ENCODE data around the gene DNM1.

DNM1 gene

GRCh38 chr9:128231638-128232527 is 28.7 kb downstream of the DNM1 start:
- no peak for TF ChIP-seq CTCF (IDR thresholded peaks at IDR 0.05; ENCODE audit: low read depth, low read length)
- no peak for DNase-seq (ENCODE audit: extremely low read depth, low read depth)

- no peak for DNase-seq (ENCODE audit: extremely low read depth, low read depth)
- no peak for TF ChIP-seq CTCF (IDR thresholded peaks at IDR 0.05; ENCODE audit: low read depth, low read length)
These were observed 29.6 kb downstream of the DNM1 start for GRCh38 chr9:128232528-128233428.

GRCh38 chr9:128233817-128234406 is 30.7 kb downstream of the DNM1 start:
- DNase-seq (ENCODE audit: extremely low read depth, low read depth): no peak
- no peak for TF ChIP-seq CTCF (IDR thresholded peaks at IDR 0.05; ENCODE audit: low read depth, low read length)

GRCh38 chr9:128242124-128242523 is 38.9 kb downstream of the DNM1 start:
- DNase-seq (ENCODE audit: extremely low read depth, low read depth): no peak
- no peak for TF ChIP-seq CTCF (IDR thresholded peaks at IDR 0.05; ENCODE audit: low read depth, low read length)

GRCh38 chr9:128242828-128243214 is 39.6 kb downstream of the DNM1 start:
- no peak for TF ChIP-seq CTCF (IDR thresholded peaks at IDR 0.05; ENCODE audit: low read depth, low read length)
- DNase-seq (ENCODE audit: extremely low read depth, low read depth): no peak

GRCh38 chr9:128243215-128244018 is 40.2 kb downstream of the DNM1 start:
- DNase-seq (ENCODE audit: extremely low read depth, low read depth): no peak
- TF ChIP-seq CTCF (IDR thresholded peaks at IDR 0.05; ENCODE audit: low read depth, low read length): no peak

All from AG09319 (cell line).